Upper lobe of left lung (tissue), 4 donors: ENCODE results near the gene ST3GAL3.

Experiments
- EP300 ChIP-seq, 4 donors: sonication (generic); formaldehyde crosslinking; IDR thresholded peaks; one replicate each; pipeline ENCODE4 v1.5.1; 2017; ENCODE audit warnings: antibody characterized with exemption in 4 of 4, control low read depth in 2 of 4
- POLR2A ChIP-seq, 4 donors: fragments of 450-650 bp; IDR thresholded peaks; one replicate each; pipeline ENCODE4 v1.5.1; 2016 to 2017; ENCODE audit warnings: antibody characterized with exemption in 4 of 4, mild to moderate bottlenecking in 2 of 4
- POLR2AphosphoS5 ChIP-seq, 2 donors: sonication (generic); formaldehyde crosslinking; IDR thresholded peaks; one replicate each; pipeline ENCODE4 v1.5.1; 2017; ENCODE audit warnings: antibody characterized with exemption in 2 of 2
- TF ChIP-seq, protein P1 (sequence below), 6 experiments: fragments of 450-650 bp in 4 of 6; fragments of 200-600 bp in 2 of 6; sonication (generic) in 2 of 6; IDR thresholded peaks; one replicate each; pipeline ENCODE4 v1.5.1; 2016 to 2019; ENCODE audit warnings: antibody characterized with exemption in 6 of 6

- TF ChIP-seq, protein P1, sequence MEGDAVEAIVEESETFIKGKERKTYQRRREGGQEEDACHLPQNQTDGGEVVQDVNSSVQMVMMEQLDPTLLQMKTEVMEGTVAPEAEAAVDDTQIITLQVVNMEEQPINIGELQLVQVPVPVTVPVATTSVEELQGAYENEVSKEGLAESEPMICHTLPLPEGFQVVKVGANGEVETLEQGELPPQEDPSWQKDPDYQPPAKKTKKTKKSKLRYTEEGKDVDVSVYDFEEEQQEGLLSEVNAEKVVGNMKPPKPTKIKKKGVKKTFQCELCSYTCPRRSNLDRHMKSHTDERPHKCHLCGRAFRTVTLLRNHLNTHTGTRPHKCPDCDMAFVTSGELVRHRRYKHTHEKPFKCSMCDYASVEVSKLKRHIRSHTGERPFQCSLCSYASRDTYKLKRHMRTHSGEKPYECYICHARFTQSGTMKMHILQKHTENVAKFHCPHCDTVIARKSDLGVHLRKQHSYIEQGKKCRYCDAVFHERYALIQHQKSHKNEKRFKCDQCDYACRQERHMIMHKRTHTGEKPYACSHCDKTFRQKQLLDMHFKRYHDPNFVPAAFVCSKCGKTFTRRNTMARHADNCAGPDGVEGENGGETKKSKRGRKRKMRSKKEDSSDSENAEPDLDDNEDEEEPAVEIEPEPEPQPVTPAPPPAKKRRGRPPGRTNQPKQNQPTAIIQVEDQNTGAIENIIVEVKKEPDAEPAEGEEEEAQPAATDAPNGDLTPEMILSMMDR (IDR thresholded peaks at IDR 0.05), result no peak
- TF ChIP-seq POLR2AphosphoS5 (IDR thresholded peaks at IDR 0.05) (no peak), POLR2A (IDR thresholded peaks at IDR 0.05) (no peak), EP300 (IDR thresholded peaks at IDR 0.05) (no peak)
Observed at GRCh38 chr1:43850591-43851233, 143.4 kb downstream of the ST3GAL3 start.
